Measurements from ENCODE around the gene TAS2R40.

Gene TAS2R40

DNA sequence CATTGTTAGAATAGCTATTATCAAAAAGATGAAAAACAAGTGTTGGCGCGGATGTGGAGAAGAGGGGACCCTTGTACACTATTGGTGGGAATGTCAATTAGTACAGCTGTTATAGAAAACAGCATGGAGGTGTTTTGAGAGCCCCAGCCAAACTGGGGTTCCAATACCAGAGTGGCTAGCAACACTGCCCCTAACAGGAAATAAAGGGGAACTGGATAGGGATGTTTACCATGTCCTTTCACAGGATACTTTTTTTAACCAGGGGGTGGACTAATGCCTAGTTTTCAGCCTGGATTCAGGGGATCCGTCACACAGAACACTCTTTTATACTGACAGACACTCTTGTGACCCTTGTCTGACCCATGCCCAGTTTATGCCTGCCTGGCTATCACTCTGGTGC lies 34.5 kb downstream of the TAS2R40 start:
- no peak for DNase-seq (ENCODE audit: low read depth in 2 of 2)
- TF ChIP-seq, protein P1, sequence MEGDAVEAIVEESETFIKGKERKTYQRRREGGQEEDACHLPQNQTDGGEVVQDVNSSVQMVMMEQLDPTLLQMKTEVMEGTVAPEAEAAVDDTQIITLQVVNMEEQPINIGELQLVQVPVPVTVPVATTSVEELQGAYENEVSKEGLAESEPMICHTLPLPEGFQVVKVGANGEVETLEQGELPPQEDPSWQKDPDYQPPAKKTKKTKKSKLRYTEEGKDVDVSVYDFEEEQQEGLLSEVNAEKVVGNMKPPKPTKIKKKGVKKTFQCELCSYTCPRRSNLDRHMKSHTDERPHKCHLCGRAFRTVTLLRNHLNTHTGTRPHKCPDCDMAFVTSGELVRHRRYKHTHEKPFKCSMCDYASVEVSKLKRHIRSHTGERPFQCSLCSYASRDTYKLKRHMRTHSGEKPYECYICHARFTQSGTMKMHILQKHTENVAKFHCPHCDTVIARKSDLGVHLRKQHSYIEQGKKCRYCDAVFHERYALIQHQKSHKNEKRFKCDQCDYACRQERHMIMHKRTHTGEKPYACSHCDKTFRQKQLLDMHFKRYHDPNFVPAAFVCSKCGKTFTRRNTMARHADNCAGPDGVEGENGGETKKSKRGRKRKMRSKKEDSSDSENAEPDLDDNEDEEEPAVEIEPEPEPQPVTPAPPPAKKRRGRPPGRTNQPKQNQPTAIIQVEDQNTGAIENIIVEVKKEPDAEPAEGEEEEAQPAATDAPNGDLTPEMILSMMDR (IDR thresholded peaks at IDR 0.05; ENCODE audit: low read depth, low read length): peak; percentile 33
- H3K4me3 ChIP-seq (replicated peaks in 1 of 2; ENCODE audit: low read depth in 2 of 2, low read length in 2 of 2): no peak overlapping the region

DNA sequence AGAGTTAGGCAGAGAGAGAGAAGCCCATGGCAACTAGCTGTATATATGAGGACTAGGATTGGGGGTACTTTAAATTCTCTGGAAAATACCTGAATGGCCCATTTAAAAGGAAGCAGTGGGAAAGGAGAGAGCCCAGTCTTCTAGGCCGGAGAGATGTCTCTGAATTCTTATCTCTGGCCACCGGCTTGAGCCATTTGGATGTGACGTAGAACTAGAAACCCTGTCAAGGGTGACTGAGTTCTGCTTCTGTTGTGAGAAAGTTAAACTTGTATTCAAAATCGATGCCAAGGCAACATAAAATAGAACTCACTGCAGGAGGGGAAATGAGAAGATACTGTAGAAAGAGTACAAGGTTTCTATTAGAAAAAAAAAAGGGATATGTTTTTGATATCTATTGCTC lies 35.1 kb downstream of the TAS2R40 start:
- DNase-seq (ENCODE audit: low read depth in 2 of 2): no peak
- TF ChIP-seq, protein P1 (IDR thresholded peaks at IDR 0.05; ENCODE audit: low read depth, low read length): no peak
- no peak overlapping the region for H3K4me3 ChIP-seq (replicated peaks in 1 of 2; ENCODE audit: low read depth in 2 of 2, low read length in 2 of 2)

DNA sequence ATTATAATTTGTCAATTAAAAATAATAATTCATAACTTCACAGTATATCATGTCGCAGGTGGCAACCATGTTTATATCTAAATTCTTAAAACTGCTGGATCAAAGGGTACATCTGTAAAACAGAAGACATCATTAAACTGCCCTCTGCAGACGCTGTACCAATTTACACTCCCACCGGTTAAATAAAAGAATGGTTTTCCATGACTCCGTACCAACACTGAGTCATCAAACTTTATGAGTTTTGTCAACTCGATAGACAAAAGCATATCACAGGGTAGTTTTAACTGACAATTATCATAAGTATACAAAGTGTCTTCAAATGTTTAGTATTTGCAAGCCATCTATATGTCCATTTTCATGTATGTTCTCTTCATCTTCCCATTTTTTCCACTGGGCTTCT lies 35.7 kb downstream of the TAS2R40 start:
- TF ChIP-seq, protein P1 (IDR thresholded peaks at IDR 0.05; ENCODE audit: low read depth, low read length): no peak
- no peak overlapping the region for H3K4me3 ChIP-seq (replicated peaks in 1 of 2; ENCODE audit: low read depth in 2 of 2, low read length in 2 of 2)
- DNase-seq (ENCODE audit: low read depth in 2 of 2): no peak

DNA sequence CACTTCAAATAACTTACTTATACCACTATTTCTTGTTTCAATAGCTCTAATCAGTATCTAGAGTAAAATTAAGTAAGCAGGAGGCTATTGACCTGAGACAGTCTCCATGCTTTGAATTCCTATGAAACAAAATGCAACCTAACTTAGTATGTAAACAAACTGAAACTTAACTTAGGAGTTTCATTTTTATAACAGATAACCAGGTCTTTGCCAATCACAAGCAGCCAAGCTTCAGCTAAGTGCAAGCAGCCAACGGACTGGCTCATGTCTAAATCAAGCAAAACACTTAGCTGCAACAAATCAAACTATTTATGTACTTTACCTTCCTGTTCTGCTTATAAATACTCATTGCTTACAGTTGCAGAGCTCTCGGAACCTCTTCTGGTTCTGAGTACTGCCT lies 37.0 kb downstream of the TAS2R40 start:
- no peak overlapping the region for H3K4me3 ChIP-seq (replicated peaks in 1 of 2; ENCODE audit: low read depth in 2 of 2, low read length in 2 of 2)
- TF ChIP-seq, protein P1 (IDR thresholded peaks at IDR 0.05; ENCODE audit: low read depth, low read length): no peak

DNA sequence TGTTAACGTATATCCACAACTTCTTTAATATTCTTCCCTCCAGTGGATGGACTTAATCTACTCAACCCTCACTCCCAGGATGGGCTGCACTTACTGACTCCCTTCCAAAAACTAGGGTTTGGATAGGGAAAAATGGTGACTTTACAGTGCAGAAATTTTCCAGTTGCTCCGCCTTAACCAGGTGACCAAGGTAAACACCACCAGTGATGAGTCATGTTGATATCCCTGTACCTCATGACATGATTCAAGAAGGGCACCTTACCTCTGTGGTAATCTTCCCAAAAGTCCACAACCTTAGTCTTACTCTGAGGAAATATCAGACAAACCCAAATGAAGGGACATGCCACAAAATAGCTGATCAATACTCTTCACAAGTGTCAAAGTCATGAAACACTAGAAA lies 37.9 kb downstream of the TAS2R40 start:
- TF ChIP-seq, protein P1 (IDR thresholded peaks at IDR 0.05; ENCODE audit: low read depth, low read length): no peak
- H3K4me3 ChIP-seq (replicated peaks in 1 of 2; ENCODE audit: low read depth in 2 of 2, low read length in 2 of 2): no peak overlapping the region
- no peak for DNase-seq (ENCODE audit: low read depth in 2 of 2)

More for the DNA sequence above, 37.0 kb downstream of the TAS2R40 start:
- DNase-seq (ENCODE audit: low read depth in 2 of 2): peak in 1 of 2 donors; percentile 32

DNA sequence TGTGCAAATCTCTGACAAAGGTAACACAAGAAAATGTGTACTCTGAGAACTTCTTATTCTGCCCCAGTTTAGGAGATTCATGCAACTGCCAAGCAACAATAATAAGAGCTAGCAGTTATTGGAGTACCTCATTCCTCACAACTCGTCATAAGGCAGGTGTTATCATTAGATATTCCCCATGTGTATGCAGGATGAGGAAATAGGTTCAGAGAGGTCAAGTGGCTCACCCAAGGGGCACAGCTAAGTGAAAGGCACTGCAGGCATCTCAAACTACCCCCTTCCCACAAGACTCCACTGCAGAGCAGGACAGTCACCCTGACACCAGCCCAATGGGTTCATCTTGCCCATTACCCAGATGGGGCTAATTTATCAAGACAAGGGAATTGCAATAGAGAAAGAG lies 40.1 kb downstream of the TAS2R40 start:
- DNase-seq (ENCODE audit: low read depth in 2 of 2): no peak
- H3K4me3 ChIP-seq (replicated peaks in 1 of 2; ENCODE audit: low read depth in 2 of 2, low read length in 2 of 2): no peak overlapping the region
- TF ChIP-seq, protein P1 (IDR thresholded peaks at IDR 0.05; ENCODE audit: low read depth, low read length): no peak

Data from cardiac fibroblast (primary cell).